IMR-90 (cell line): ENCODE results near the gene POLR2E. TPM values are rescaled to one million over a fixed set of nuclear protein-coding genes. Genes with fewer than 3 reads are reported as not detected.

Experiments used
- ATAC-seq: fragments of 200-7000 bp; cut with Tn5 transposase; 2 replicates; pipeline ENCODE4 v1.9.1; 2020; ENCODE audit warnings: low read depth, mild to moderate bottlenecking, moderate library complexity
- BruUV-seq: library from RNA; stranded (reverse); fragments of 400-500 nt; replicated peaks from 2 replicates; lab custom pipeline; 2021; lab: Mats Ljungman, UMichigan
- CTCF ChIA-PET: fragments of 300-600 bp; formaldehyde crosslinking; extraction: SDS; loops from one replicate; lab custom pipeline; 2021; ENCODE audit warnings: antibody characterized with exemption; lab: Yijun Ruan, JAX
- POLR2A ChIA-PET: fragments of 300-600 bp; sonication (Branson Sonifier 250); formaldehyde crosslinking; loops from one replicate; lab custom pipeline; 2022; ENCODE audit warnings: antibody characterized with exemption; ENCODE audit not compliant: unreplicated experiment; lab: Charles Lee
- DNase-seq: peaks from one replicate; pipeline ENCODE4 v3.0.0; 2013
- H2AFZ ChIP-seq: replicated peaks from 2 replicates; pipeline ENCODE3; 2013; ENCODE audit warnings: low read length, mild to moderate bottlenecking; ENCODE audit not compliant: poor library complexity
- H2AK5ac ChIP-seq: 2 replicates; pipeline ENCODE4 v1.6.1; 2013; ENCODE audit warnings: low read depth, low read length, inconsistent platforms
- H2AK9ac ChIP-seq: replicated peaks from 2 replicates; pipeline ENCODE3; 2013; ENCODE audit warnings: mild to moderate bottlenecking, low read depth, low read length, moderate library complexity; ENCODE audit not compliant: poor library complexity
- H2BK120ac ChIP-seq: 2 replicates; pipeline ENCODE4 v1.6.1; 2013; ENCODE audit warnings: low read depth, low read length, inconsistent platforms
- H2BK15ac ChIP-seq: 3 replicates; pipeline ENCODE4 v1.6.1; 2013; ENCODE audit warnings: low read depth, low read length, inconsistent platforms
- H2BK20ac ChIP-seq: 2 replicates; pipeline ENCODE4 v1.6.1; 2013; ENCODE audit warnings: low read depth, mild to moderate bottlenecking, inconsistent platforms, low read length, moderate library complexity
- H2BK5ac ChIP-seq: 2 replicates; pipeline ENCODE4 v1.6.1; 2013; ENCODE audit warnings: mild to moderate bottlenecking, low read depth, low read length, inconsistent platforms; ENCODE audit not compliant: poor library complexity, severe bottlenecking
- H3K14ac ChIP-seq: replicated peaks from 2 replicates; pipeline ENCODE4 v1.6.1; 2013; ENCODE audit warnings: low read depth, low read length, inconsistent platforms
- H3K18ac ChIP-seq: 2 replicates; pipeline ENCODE4 v1.6.1; 2013; ENCODE audit warnings: low read depth, low read length, control low read depth
- H3K23ac ChIP-seq: 2 replicates; pipeline ENCODE4 v1.6.1; 2013; ENCODE audit warnings: low read depth, low read length, inconsistent platforms
- H3K27ac ChIP-seq: 2 replicates; pipeline ENCODE4 v1.5.1; 2013; ENCODE audit warnings: mild to moderate bottlenecking, control low read depth, low read length; ENCODE audit not compliant: insufficient read depth
- H3K27me3 ChIP-seq: 2 replicates; pipeline ENCODE4 v1.6.1; 2013; ENCODE audit warnings: low read length; ENCODE audit not compliant: control insufficient read depth, insufficient read depth
- H3K36me3 ChIP-seq: 2 replicates; pipeline ENCODE4 v1.6.1; 2013; ENCODE audit warnings: low read length, mixed read lengths; ENCODE audit not compliant: control insufficient read depth, insufficient read depth
- H3K4ac ChIP-seq: 2 replicates; pipeline ENCODE4 v1.6.1; 2013; ENCODE audit warnings: low read depth, low read length, inconsistent platforms
- H3K4me1 ChIP-seq: 2 replicates; pipeline ENCODE4 v1.6.1; 2013; ENCODE audit warnings: low read length, mixed read lengths; ENCODE audit not compliant: control insufficient read depth, insufficient read depth
- H3K4me2 ChIP-seq: 2 replicates; pipeline ENCODE4 v1.6.1; 2013; ENCODE audit warnings: low read depth, mild to moderate bottlenecking, control low read depth, low read length, moderate library complexity
- H3K4me3 ChIP-seq: 2 replicates; pipeline ENCODE4 v1.5.1; 2013; ENCODE audit warnings: low read depth, mild to moderate bottlenecking, control low read depth, low read length, moderate library complexity; ENCODE audit not compliant: insufficient read depth
- H3K56ac ChIP-seq: 2 replicates; pipeline ENCODE4 v1.6.1; 2013; ENCODE audit warnings: low read length, inconsistent platforms; ENCODE audit not compliant: insufficient read depth; ENCODE audit errors: extremely low read depth
- H3K79me1 ChIP-seq, 2 experiments: 2 replicates each; pipeline ENCODE4 v1.6.1; 2013; ENCODE audit warnings: low read length in 2 of 2, inconsistent platforms in 1 of 2, low read depth in 1 of 2
- H3K9ac ChIP-seq: 2 replicates; pipeline ENCODE4 v1.6.1; 2013; ENCODE audit warnings: low read depth, low read length, control low read depth
- H3K9me1 ChIP-seq: 2 replicates; pipeline ENCODE4 v1.6.1; 2013; ENCODE audit warnings: low read length, inconsistent platforms; ENCODE audit not compliant: insufficient read depth
- H3K9me3 ChIP-seq: 2 replicates; pipeline ENCODE4 v1.6.1; 2013; ENCODE audit warnings: low read length; ENCODE audit not compliant: control insufficient read depth, insufficient read depth
- H4K20me1 ChIP-seq: 2 replicates; pipeline ENCODE4 v1.6.1; 2013; ENCODE audit warnings: low read length, inconsistent platforms; ENCODE audit not compliant: insufficient read depth
- H4K5ac ChIP-seq: 2 replicates; pipeline ENCODE4 v1.6.1; 2013; ENCODE audit warnings: mild to moderate bottlenecking, low read depth, low read length, control low read depth
- H4K8ac ChIP-seq, 2 experiments: 2 replicates each; pipeline ENCODE4 v1.6.1; 2013; ENCODE audit warnings: low read depth in 2 of 2, low read length in 2 of 2, control low read depth in 1 of 2, inconsistent platforms in 1 of 2
- H4K91ac ChIP-seq: 2 replicates; pipeline ENCODE4 v1.6.1; 2013; ENCODE audit warnings: low read depth, low read length, inconsistent platforms; ENCODE audit not compliant: insufficient read depth
- BHLHE40 ChIP-seq: fragments of 150-350 bp; IDR thresholded peaks from 2 replicates; pipeline ENCODE4 v1.6.1; 2016; ENCODE audit warnings: mild to moderate bottlenecking, low read depth, low read length
- CEBPB ChIP-seq: IDR thresholded peaks from 2 replicates; pipeline ENCODE4 v1.6.1; 2012; ENCODE audit warnings: low read depth, low read length, improper control_type of control experiment
- CHD1 ChIP-seq: IDR thresholded peaks from 2 replicates; pipeline ENCODE4 v1.6.1; 2012; ENCODE audit warnings: low read depth, low read length, improper control_type of control experiment
- MAFK ChIP-seq: IDR thresholded peaks from 2 replicates; pipeline ENCODE4 v1.6.1; 2012; ENCODE audit warnings: low read depth, low read length, improper control_type of control experiment
- NFE2L2 ChIP-seq: fragments of 150-350 bp; IDR thresholded peaks from 2 replicates; pipeline ENCODE4 v1.6.1; 2016; ENCODE audit warnings: low read depth, mild to moderate bottlenecking, low read length
- RCOR1 ChIP-seq: IDR thresholded peaks from 2 replicates; pipeline ENCODE4 v1.6.1; 2012; ENCODE audit warnings: mild to moderate bottlenecking, low read length, improper control_type of control experiment; ENCODE audit not compliant: insufficient replicate concordance
- RFX5 ChIP-seq: IDR thresholded peaks from 2 replicates; pipeline ENCODE4 v1.8.0; 2012; ENCODE audit warnings: low read depth, mild to moderate bottlenecking, low read length, moderate library complexity
- SMC3 ChIP-seq: fragments of 150-350 bp; IDR thresholded peaks from 2 replicates; pipeline ENCODE4 v1.6.1; 2016; ENCODE audit warnings: low read depth, mild to moderate bottlenecking, antibody characterized with exemption, low read length, moderate library complexity
- WGBS, 2 experiments: methylation state at CpG; one replicate each; pipeline versions ENCODE4 v1.1.5 to v1.1.7; 2013; ENCODE audit warnings: missing lambda C conversion rate in 2 of 2; ENCODE audit not compliant: insufficient read length in 1 of 2; ENCODE audit errors: extremely low coverage in 2 of 2; 5-methylcytosine and 5-hydroxymethylcytosine counted together
- dilution Hi-C: fragments of 300-500 bp; cut with HindIII; formaldehyde crosslinking; loops from one replicate; pipeline ENCODE4 v1.14.3; 2018; ENCODE audit warnings: low sequenced_read_pairs; ENCODE audit not compliant: unreplicated experiment
- in situ Hi-C: fragments of 300-500 bp; cut with MboI; formaldehyde crosslinking; loops from 3 replicates; pipeline ENCODE4 v1.14.3; 2019; ENCODE audit warnings: low sequenced_read_pairs, inconsistent platforms, mixed read lengths
- intact Hi-C: fragments of 100-400 bp; cut with micrococcal nuclease; formaldehyde crosslinking; loops from 2 replicates; pipeline ENCODE4 v1.10.0; 2022
- polyA plus RNA-seq, 3 experiments: library from polyadenylated mRNA; depleted of rRNA; stranded (reverse); fragments of >200 nt; gene quantifications; 2 replicates each; pipeline ENCODE4 v1.2.3, GENCODE V29; 2012; ENCODE audit warnings: low replicate concordance in 1 of 3
- total RNA-seq: library from RNA; depleted of rRNA; stranded (reverse); fragments of >200 nt; gene quantifications from 2 replicates; pipeline ENCODE4 v1.2.3, GENCODE V29; 2012
- TF ChIP-seq, protein P1 (sequence below): conservative IDR thresholded peaks from 2 replicates; pipeline ENCODE4 v1.5.1; 2012; ENCODE audit warnings: mild to moderate bottlenecking, low read depth, low read length, improper control_type of control experiment
- TF ChIP-seq, protein P2 (sequence below): fragments of 150-350 bp; IDR thresholded peaks from 2 replicates; pipeline ENCODE4 v1.6.1; 2017; ENCODE audit warnings: mild to moderate bottlenecking, antibody characterized with exemption, low read length, low read depth
- TF ChIP-seq, protein P3 (sequence below): fragments of 150-350 bp; IDR thresholded peaks from 2 replicates; pipeline ENCODE4 v1.6.1; 2016; ENCODE audit warnings: low read depth, mild to moderate bottlenecking, low read length, moderate library complexity, borderline replicate concordance

The POLR2E gene
- total and polyA plus RNA-seq, 2 of the 4 experiments (the other 2 are of a cell fraction) = 294 to 391 TPM

DNA sequence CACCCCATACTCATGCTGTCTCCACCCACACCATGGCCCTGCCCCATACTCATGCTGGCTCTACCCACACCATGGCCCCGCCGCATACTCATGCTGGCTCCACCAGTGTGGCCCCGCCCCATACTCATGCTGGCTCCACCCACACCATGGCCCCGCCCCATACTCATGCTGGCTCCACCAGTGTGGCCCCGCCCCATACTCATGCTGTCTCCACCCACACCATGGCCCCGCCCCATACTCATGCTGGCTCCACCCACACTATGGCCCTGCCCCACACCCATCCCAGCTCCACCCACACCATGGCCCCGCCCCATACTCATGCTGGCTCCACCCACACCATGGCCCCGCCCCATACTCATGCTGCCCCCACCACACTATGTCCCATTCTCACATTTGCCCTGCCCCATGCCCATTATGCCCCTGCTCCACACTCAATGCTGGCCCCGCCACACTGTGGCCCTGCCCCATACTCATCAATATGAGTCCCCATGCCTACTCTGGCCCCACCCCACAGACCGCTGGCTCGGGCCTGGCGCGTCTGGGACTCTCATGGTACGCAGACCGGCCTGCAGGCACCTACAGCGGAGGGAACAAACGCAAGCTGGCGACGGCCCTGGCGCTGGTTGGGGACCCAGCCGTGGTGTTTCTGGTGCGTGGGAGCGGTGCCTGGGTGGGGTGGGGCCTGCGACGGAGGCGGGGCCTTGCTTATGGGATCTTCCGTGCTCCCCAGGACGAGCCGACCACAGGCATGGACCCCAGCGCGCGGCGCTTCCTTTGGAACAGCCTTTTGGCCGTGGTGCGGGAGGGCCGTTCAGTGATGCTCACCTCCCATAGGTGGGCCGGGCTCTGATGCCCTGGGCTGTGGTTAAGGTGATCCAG lies 31.9 kb downstream of the POLR2E start (continued):
- TF ChIP-seq, protein P1, sequence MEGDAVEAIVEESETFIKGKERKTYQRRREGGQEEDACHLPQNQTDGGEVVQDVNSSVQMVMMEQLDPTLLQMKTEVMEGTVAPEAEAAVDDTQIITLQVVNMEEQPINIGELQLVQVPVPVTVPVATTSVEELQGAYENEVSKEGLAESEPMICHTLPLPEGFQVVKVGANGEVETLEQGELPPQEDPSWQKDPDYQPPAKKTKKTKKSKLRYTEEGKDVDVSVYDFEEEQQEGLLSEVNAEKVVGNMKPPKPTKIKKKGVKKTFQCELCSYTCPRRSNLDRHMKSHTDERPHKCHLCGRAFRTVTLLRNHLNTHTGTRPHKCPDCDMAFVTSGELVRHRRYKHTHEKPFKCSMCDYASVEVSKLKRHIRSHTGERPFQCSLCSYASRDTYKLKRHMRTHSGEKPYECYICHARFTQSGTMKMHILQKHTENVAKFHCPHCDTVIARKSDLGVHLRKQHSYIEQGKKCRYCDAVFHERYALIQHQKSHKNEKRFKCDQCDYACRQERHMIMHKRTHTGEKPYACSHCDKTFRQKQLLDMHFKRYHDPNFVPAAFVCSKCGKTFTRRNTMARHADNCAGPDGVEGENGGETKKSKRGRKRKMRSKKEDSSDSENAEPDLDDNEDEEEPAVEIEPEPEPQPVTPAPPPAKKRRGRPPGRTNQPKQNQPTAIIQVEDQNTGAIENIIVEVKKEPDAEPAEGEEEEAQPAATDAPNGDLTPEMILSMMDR = no peak

DNA sequence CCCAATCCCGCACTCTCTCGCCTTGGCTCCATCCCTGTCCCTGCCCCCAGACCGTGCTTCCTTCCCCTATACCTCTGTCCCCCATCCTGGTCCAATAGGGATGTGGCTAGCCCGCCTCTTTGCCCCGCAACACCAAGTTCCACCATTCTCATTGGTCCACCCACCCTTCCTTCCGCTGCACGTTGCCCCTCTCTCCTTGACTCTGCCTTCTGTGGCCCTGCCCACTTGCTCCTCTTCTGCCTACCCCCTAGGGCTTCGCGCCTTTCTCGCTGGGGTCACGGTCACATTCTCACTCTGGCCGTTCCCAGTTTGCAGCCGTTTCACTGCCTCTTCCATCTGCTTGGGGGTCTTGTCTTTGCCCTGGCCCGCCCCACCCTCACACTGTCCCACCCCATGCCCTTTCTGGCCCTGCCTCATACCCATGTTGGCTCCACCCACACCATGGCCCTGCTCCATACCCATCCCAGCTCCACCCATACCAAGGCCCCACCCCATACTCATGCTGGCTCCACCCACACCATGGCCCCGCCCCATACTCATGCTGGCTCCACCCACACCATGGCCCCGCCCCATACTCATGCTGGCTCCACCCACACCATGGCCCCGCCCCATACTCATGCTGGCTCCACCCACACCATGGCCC lies 32.7 kb downstream of the POLR2E start:
- ATAC-seq = no peak
- Histone ChIP-seq H3K4ac (no peak overlapping the region), H2BK20ac (no peak overlapping the region), H3K4me3 (no peak overlapping the region), H2BK5ac (no peak overlapping the region), H3K56ac (no peak overlapping the region), H3K79me1 (no peaks in the 10 kb centered on the region), H3K9me3 (peaks cover 15% of the 10 kb centered on the region), H2AFZ (no peak overlapping the region), H3K9me1 (no peaks in the 10 kb centered on the region), H3K4me1 (peaks cover 3% of the 10 kb centered on the region; the same call in 1 of the 2 replicates), H3K4me2 (no peak overlapping the region), H3K9ac (no peak overlapping the region), H4K5ac (no peak overlapping the region), H2BK120ac (no peak overlapping the region), H3K27me3 (peaks cover 9% of the 10 kb centered on the region), H2BK15ac (no peak overlapping the region), H3K36me3 (no peaks in the 10 kb centered on the region), H3K23ac (no peak overlapping the region), H2AK5ac (no peak overlapping the region; the same call in 1 of the 2 replicates), H2AK9ac (no peak overlapping the region), H4K20me1 (0 out of 2 replicates have a peak, but pooled peaks cover 6% of the 10 kb centered on the region), H4K91ac (no peak overlapping the region), H3K14ac (no peak overlapping the region), H3K27ac (no peak overlapping the region), H3K18ac (no peak overlapping the region), H4K8ac (no peak overlapping the region)
- BruUV-seq = no TSS peak
- no peak for DNase-seq
- ChIA-PET CTCF (no interaction called here), POLR2A (no interaction called here)
- WGBS, 2 experiments = 76% methylated on average over 8 of the region's 17 CpGs; no CpG with 5 or more reads in 1 of the 2 experiments
- in situ Hi-C loops = no loop called here
- intact Hi-C loops = no loop called here
- dilution Hi-C loops = no loop called here
- TF ChIP-seq BHLHE40 (no peak), SMC3 (no peak), MAFK (no peak), NFE2L2 (no peak), CHD1 (no peak), RCOR1 (no peak), RFX5 (no peak), CEBPB (no peak)
- TF ChIP-seq, protein P2, sequence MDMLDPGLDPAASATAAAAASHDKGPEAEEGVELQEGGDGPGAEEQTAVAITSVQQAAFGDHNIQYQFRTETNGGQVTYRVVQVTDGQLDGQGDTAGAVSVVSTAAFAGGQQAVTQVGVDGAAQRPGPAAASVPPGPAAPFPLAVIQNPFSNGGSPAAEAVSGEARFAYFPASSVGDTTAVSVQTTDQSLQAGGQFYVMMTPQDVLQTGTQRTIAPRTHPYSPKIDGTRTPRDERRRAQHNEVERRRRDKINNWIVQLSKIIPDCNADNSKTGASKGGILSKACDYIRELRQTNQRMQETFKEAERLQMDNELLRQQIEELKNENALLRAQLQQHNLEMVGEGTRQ = no peak
- TF ChIP-seq, protein P3, sequence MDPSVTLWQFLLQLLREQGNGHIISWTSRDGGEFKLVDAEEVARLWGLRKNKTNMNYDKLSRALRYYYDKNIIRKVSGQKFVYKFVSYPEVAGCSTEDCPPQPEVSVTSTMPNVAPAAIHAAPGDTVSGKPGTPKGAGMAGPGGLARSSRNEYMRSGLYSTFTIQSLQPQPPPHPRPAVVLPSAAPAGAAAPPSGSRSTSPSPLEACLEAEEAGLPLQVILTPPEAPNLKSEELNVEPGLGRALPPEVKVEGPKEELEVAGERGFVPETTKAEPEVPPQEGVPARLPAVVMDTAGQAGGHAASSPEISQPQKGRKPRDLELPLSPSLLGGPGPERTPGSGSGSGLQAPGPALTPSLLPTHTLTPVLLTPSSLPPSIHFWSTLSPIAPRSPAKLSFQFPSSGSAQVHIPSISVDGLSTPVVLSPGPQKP = no peak
